Measurements from ENCODE around the gene SFXN3. TPM values are rescaled to one million over a fixed set of nuclear protein-coding genes. Genes with fewer than 3 reads are reported as not detected.

SFXN3 gene
- total and polyA plus RNA-seq, 2 of the 13 experiments (the other 11 are each of a cell fraction or from before 2014, with no cell fraction given) = 16.8 to 71.5 TPM

DNA sequence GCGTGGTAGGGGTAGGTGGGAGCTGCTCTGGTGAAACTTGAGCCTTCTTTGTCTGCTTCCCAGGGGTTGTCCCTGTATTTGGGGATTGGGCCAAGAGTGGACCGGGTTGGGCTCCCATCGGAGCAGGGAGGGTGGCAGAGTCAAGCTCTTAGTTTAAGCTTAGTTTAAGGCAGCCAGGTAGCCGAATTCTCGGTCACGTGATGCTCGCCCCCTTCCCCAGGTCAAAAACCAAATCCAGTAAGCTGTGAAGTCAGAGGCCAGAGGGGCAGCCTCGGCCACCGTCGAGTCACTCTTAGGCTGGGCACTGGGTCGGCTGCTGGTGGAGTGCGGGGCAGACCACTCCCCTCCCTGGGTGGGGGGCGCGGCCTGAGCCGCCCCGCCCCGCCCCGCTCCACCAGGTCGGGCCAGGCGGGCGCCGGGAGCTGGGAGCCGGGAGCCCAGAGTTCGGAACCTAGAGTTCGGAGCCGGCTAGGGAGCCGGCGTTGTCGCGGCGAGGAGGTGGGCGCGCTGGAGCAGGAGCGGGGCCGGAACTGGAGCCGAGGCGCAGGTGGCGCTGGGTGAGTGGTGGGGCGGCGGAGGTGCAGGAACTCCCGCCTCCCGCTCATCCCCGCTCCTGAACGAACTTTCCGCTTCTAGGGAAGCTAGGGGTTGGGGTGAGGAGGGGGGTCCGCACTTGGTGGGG is 34.2 kb upstream of the SFXN3 start (continued):
- no peak for TF ChIP-seq ZNF30 (CRISPR knock-in tag; IDR thresholded peaks at IDR 0.05)
- 0 out of 2 replicates have a peak, but pooled peaks have one; percentile 7 for TF ChIP-seq WIZ (CRISPR knock-in tag; IDR thresholded peaks at IDR 0.05)
- TF ChIP-seq DNMT1 (CRISPR knock-in tag; IDR thresholded peaks at IDR 0.05) = no peak
- TF ChIP-seq, protein P1, sequence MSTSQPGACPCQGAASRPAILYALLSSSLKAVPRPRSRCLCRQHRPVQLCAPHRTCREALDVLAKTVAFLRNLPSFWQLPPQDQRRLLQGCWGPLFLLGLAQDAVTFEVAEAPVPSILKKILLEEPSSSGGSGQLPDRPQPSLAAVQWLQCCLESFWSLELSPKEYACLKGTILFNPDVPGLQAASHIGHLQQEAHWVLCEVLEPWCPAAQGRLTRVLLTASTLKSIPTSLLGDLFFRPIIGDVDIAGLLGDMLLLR (CRISPR knock-in tag; IDR thresholded peaks at IDR 0.05) = no peak
- peak; percentile 63; the same call in 1 of the 2 replicates for TF ChIP-seq ZSCAN21 (CRISPR knock-in tag; IDR thresholded peaks at IDR 0.05; ENCODE audit: borderline replicate concordance)
- peak; percentile 17 for TF ChIP-seq ZNF510 (CRISPR knock-in tag; IDR thresholded peaks at IDR 0.05; ENCODE audit: low read depth)
- TF ChIP-seq AGO1 (IDR thresholded peaks at IDR 0.05; ENCODE audit: low read depth, low read length, poor library complexity, severe bottlenecking) = no peak
- no peak for TF ChIP-seq NCOR1 (IDR thresholded peaks at IDR 0.05; ENCODE audit: borderline replicate concordance, low read length)
- TF ChIP-seq PCBP2 (optimal IDR thresholded peaks at IDR 0.05; ENCODE audit: low read depth, low read length, poor library complexity, severe bottlenecking) = no peak
- no peak for TF ChIP-seq ZNF512 (CRISPR knock-in tag; IDR thresholded peaks at IDR 0.05)
- TF ChIP-seq GLI4 (CRISPR knock-in tag; IDR thresholded peaks at IDR 0.05; ENCODE audit: borderline replicate concordance) = no peak
- no peak for TF ChIP-seq STAT5B (CRISPR knock-in tag; IDR thresholded peaks at IDR 0.05)
- no peak; the same call in 1 of the 2 replicates for TF ChIP-seq CREBL2 (CRISPR knock-in tag; IDR thresholded peaks at IDR 0.05; ENCODE audit: borderline replicate concordance)
- TF ChIP-seq BCL3 (CRISPR knock-in tag; IDR thresholded peaks at IDR 0.05) = no peak
- peak; percentile 32; the same call in 1 of the 2 replicates for TF ChIP-seq ZNF776 (CRISPR knock-in tag; IDR thresholded peaks at IDR 0.05)
- TF ChIP-seq, protein P2, sequence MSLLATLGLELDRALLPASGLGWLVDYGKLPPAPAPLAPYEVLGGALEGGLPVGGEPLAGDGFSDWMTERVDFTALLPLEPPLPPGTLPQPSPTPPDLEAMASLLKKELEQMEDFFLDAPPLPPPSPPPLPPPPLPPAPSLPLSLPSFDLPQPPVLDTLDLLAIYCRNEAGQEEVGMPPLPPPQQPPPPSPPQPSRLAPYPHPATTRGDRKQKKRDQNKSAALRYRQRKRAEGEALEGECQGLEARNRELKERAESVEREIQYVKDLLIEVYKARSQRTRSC (CRISPR knock-in tag; IDR thresholded peaks at IDR 0.05; ENCODE audit: low read depth) = no peak
- no peak for TF ChIP-seq KLF11 (CRISPR knock-in tag; IDR thresholded peaks at IDR 0.05)
- TF ChIP-seq HNF4A (CRISPR knock-in tag; IDR thresholded peaks at IDR 0.05) = no peak
- TF ChIP-seq RFX3 (CRISPR knock-in tag; IDR thresholded peaks at IDR 0.05) = no peak
- TF ChIP-seq POGZ (CRISPR knock-in tag; IDR thresholded peaks at IDR 0.05) = no peak
- no peak for TF ChIP-seq MTF1 (CRISPR knock-in tag; IDR thresholded peaks at IDR 0.05)
- no peak for TF ChIP-seq ZNF530 (CRISPR knock-in tag; IDR thresholded peaks at IDR 0.05; ENCODE audit: low read depth)
- no peak for TF ChIP-seq MEIS2 (CRISPR knock-in tag; IDR thresholded peaks at IDR 0.05)
- no peak for TF ChIP-seq ZFYVE20 (CRISPR knock-in tag; IDR thresholded peaks at IDR 0.05; ENCODE audit: borderline replicate concordance, low read depth)
- no peak for TF ChIP-seq ZNF20 (CRISPR knock-in tag; IDR thresholded peaks at IDR 0.05)
